Muscle layer of duodenum (tissue), 2 donors: ENCODE data around the gene SLC16A2.

ENCODE experiments used
- H3K27ac ChIP-seq: one replicate; pipeline ENCODE4 v1.7.0; 2013; ENCODE audit warnings: mild to moderate bottlenecking, low read length
- H3K27me3 ChIP-seq: one replicate; pipeline ENCODE4 v1.7.0; 2013; ENCODE audit warnings: low read depth, mild to moderate bottlenecking, control low read depth, low read length
- H3K36me3 ChIP-seq, 2 donors: one replicate each; pipeline ENCODE4 v1.7.0; 2013; ENCODE audit warnings: low read length in 2 of 2, control low read depth in 1 of 2, mild to moderate bottlenecking in 1 of 2; ENCODE audit not compliant: insufficient read depth in 2 of 2, control insufficient read depth in 1 of 2
- H3K4me1 ChIP-seq, 2 donors: one replicate each; pipeline ENCODE4 v1.7.0; 2013; ENCODE audit warnings: low read length in 2 of 2, mild to moderate bottlenecking in 2 of 2, control low read depth in 1 of 2, moderate library complexity in 1 of 2; ENCODE audit not compliant: insufficient read depth in 2 of 2, control insufficient read depth in 1 of 2
- H3K4me3 ChIP-seq, 2 donors: one replicate each; pipeline ENCODE4 v1.7.0; 2013; ENCODE audit warnings: low read length in 2 of 2, low read depth in 1 of 2, mild to moderate bottlenecking in 1 of 2
- H3K9me3 ChIP-seq, 2 donors: one replicate each; pipeline ENCODE4 v1.7.0; 2013; ENCODE audit warnings: low read length in 2 of 2, control low read depth in 1 of 2, mild to moderate bottlenecking in 1 of 2; ENCODE audit not compliant: control insufficient read depth in 1 of 2
- donor health status: healthy.

The SLC16A2 gene

GRCh38 chrX:74525116-74525515 is 103.8 kb downstream of the SLC16A2 start:
- Histone ChIP-seq H3K27ac (no peak overlapping the region), H3K27me3 (no peaks in the 10 kb centered on the region), H3K36me3 (no peaks in the 10 kb centered on the region), H3K4me1 (no peaks in the 10 kb centered on the region), H3K9me3 (no peaks in the 10 kb centered on the region), H3K4me3 (no peak overlapping the region)

- Histone ChIP-seq H3K27me3 (no peaks in the 10 kb centered on the region), H3K27ac (no peak overlapping the region), H3K9me3 (no peaks in the 10 kb centered on the region), H3K4me1 (no peaks in the 10 kb centered on the region), H3K4me3 (no peak overlapping the region), H3K36me3 (no peaks in the 10 kb centered on the region)
Measured at GRCh38 chrX:74526764-74527163, 105.5 kb downstream of the SLC16A2 start.

- Histone ChIP-seq H3K36me3 (no peaks in the 10 kb centered on the region), H3K9me3 (no peaks in the 10 kb centered on the region), H3K4me1 (no peaks in the 10 kb centered on the region), H3K27me3 (no peaks in the 10 kb centered on the region), H3K27ac (no peak overlapping the region), H3K4me3 (no peak overlapping the region)
Measured at GRCh38 chrX:74527350-74527749, 106.1 kb downstream of the SLC16A2 start.

- Histone ChIP-seq H3K9me3 (no peaks in the 10 kb centered on the region), H3K36me3 (no peaks in the 10 kb centered on the region), H3K27ac (no peak overlapping the region), H3K4me1 (no peaks in the 10 kb centered on the region), H3K4me3 (no peak overlapping the region), H3K27me3 (no peaks in the 10 kb centered on the region)
Measured at GRCh38 chrX:74529311-74529710, 108.0 kb downstream of the SLC16A2 start.

GRCh38 chrX:74531081-74531480 is 109.8 kb downstream of the SLC16A2 start:
- Histone ChIP-seq H3K4me1 (no peaks in the 10 kb centered on the region), H3K27me3 (no peaks in the 10 kb centered on the region), H3K4me3 (no peak overlapping the region), H3K27ac (no peak overlapping the region), H3K9me3 (no peaks in the 10 kb centered on the region), H3K36me3 (no peaks in the 10 kb centered on the region)

GRCh38 chrX:74534569-74535038 is 113.3 kb downstream of the SLC16A2 start:
- H3K27ac ChIP-seq = no peak overlapping the region
- H3K27me3 ChIP-seq = no peaks in the 10 kb centered on the region
- H3K36me3 ChIP-seq = no peaks in the 10 kb centered on the region
- H3K4me3 ChIP-seq = no peak overlapping the region
- no peaks in the 10 kb centered on the region for H3K9me3 ChIP-seq
- H3K4me1 ChIP-seq = no peaks in the 10 kb centered on the region

GRCh38 chrX:74535086-74535407 is 113.8 kb downstream of the SLC16A2 start:
- H3K36me3 ChIP-seq = no peaks in the 10 kb centered on the region
- peak overlapping the region; percentile 92 for H3K27ac ChIP-seq
- no peaks in the 10 kb centered on the region for H3K9me3 ChIP-seq
- no peaks in the 10 kb centered on the region for H3K4me1 ChIP-seq
- no peaks in the 10 kb centered on the region for H3K27me3 ChIP-seq
- H3K4me3 ChIP-seq = peak overlapping the region; percentile 59 to 60

- Histone ChIP-seq H3K36me3 (no peaks in the 10 kb centered on the region), H3K9me3 (no peaks in the 10 kb centered on the region), H3K4me3 (peak overlapping the region; percentile 59 to 60), H3K4me1 (no peaks in the 10 kb centered on the region), H3K27me3 (no peaks in the 10 kb centered on the region), H3K27ac (peak overlapping the region; percentile 92)
Measured at GRCh38 chrX:74535408-74536151, 114.3 kb downstream of the SLC16A2 start.

- H3K4me1 ChIP-seq = no peaks in the 10 kb centered on the region
- H3K27me3 ChIP-seq = no peaks in the 10 kb centered on the region
- peak overlapping the region; percentile 59 to 60 for H3K4me3 ChIP-seq
- peak overlapping the region; percentile 92 for H3K27ac ChIP-seq
- no peaks in the 10 kb centered on the region for H3K36me3 ChIP-seq
- no peaks in the 10 kb centered on the region for H3K9me3 ChIP-seq
Measured at GRCh38 chrX:74536152-74536831, 115.0 kb downstream of the SLC16A2 start.

GRCh38 chrX:74536832-74537371 is 115.6 kb downstream of the SLC16A2 start:
- H3K36me3 ChIP-seq = no peaks in the 10 kb centered on the region
- H3K4me3 ChIP-seq = peak overlapping the region; percentile 59 to 60
- H3K27me3 ChIP-seq = no peaks in the 10 kb centered on the region
- H3K27ac ChIP-seq = peak overlapping the region; percentile 69
- H3K4me1 ChIP-seq = no peaks in the 10 kb centered on the region
- H3K9me3 ChIP-seq = no peaks in the 10 kb centered on the region

GRCh38 chrX:74540635-74541249 is 119.4 kb downstream of the SLC16A2 start:
- no peaks in the 10 kb centered on the region for H3K27me3 ChIP-seq
- no peak overlapping the region for H3K4me3 ChIP-seq
- H3K4me1 ChIP-seq = no peaks in the 10 kb centered on the region

More at GRCh38 chrX:74540635-74541249, 119.4 kb downstream of the SLC16A2 start:
- Histone ChIP-seq H3K27ac (no peak overlapping the region), H3K36me3 (no peaks in the 10 kb centered on the region), H3K9me3 (no peaks in the 10 kb centered on the region)
